OCI-LY1 (cell line): ENCODE results near the gene C22orf15.
"Not testable (repeated sequence)": the region's sequence is repeated elsewhere in the genome, so short reads cannot be mapped to it uniquely, and the experiment has no call there.

ENCODE experiments used
- H2AFZ ChIP-seq: fragments of 200-600 bp; sonication (generic), shearing (Covaris generic); 2 replicates; pipeline ENCODE4 v1.6.0; 2014; ENCODE audit warnings: antibody characterized with exemption, mild to moderate bottlenecking, low read length
- H3F3A ChIP-seq: fragments of 200-600 bp; sonication (generic), shearing (Covaris generic); 2 replicates; pipeline ENCODE4 v1.6.0; 2014; ENCODE audit warnings: mild to moderate bottlenecking, antibody characterized with exemption, low read length, moderate library complexity; ENCODE audit not compliant: insufficient read depth
- H3K27ac ChIP-seq: fragments of 200-600 bp; sonication (generic); 2 replicates; pipeline ENCODE4 v1.5.1; 2014; ENCODE audit warnings: low read length, mixed run types, mild to moderate bottlenecking, low read depth; ENCODE audit not compliant: poor library complexity, severe bottlenecking
- H3K27me3 ChIP-seq: fragments of 200-600 bp; sonication (generic); 2 replicates; pipeline ENCODE4 v1.6.0; 2014; ENCODE audit warnings: antibody characterized with exemption, mild to moderate bottlenecking, low read length, moderate library complexity; ENCODE audit not compliant: insufficient read depth
- H3K36me3 ChIP-seq: fragments of 200-600 bp; sonication (generic); 2 replicates; pipeline ENCODE4 v1.6.1; 2014; ENCODE audit warnings: mild to moderate bottlenecking, antibody characterized with exemption, low read length, moderate library complexity, mixed read lengths; ENCODE audit not compliant: insufficient read depth
- H3K4me1 ChIP-seq: fragments of 200-600 bp; sonication (generic); 2 replicates; pipeline ENCODE4 v1.5.1; 2014; ENCODE audit warnings: mild to moderate bottlenecking, low read length, moderate library complexity; ENCODE audit not compliant: insufficient read depth, severe bottlenecking
- H3K4me2 ChIP-seq: fragments of 200-600 bp; sonication (generic), shearing (Covaris generic); 2 replicates; pipeline ENCODE4 v1.6.1; 2014; ENCODE audit warnings: low read length
- H3K4me3 ChIP-seq: fragments of 200-600 bp; sonication (generic); 2 replicates; pipeline ENCODE4 v1.5.1; 2014; ENCODE audit warnings: low read length, low read depth, mild to moderate bottlenecking, mixed read lengths; ENCODE audit not compliant: poor library complexity, severe bottlenecking
- H3K79me2 ChIP-seq: fragments of 200-600 bp; shearing (Covaris generic); 2 replicates; pipeline ENCODE4 v1.6.1; 2016; ENCODE audit warnings: mixed run types, low read length, mixed read lengths; ENCODE audit not compliant: insufficient read depth
- H3K9ac ChIP-seq: fragments of 200-600 bp; sonication (generic), shearing (Covaris generic); 2 replicates; pipeline ENCODE4 v1.6.1; 2014; ENCODE audit warnings: mild to moderate bottlenecking, low read length, mixed read lengths
- H3K9me2 ChIP-seq: fragments of 200-600 bp; sonication (generic), shearing (Covaris generic); 2 replicates; pipeline ENCODE4 v1.6.1; 2014; ENCODE audit warnings: low read depth, mild to moderate bottlenecking, low read length, mixed read lengths
- H3K9me3 ChIP-seq: fragments of 200-600 bp; shearing (Covaris generic); 2 replicates; pipeline ENCODE4 v1.6.1; 2014; ENCODE audit warnings: low read length, mixed read lengths
- H4K20me1 ChIP-seq: fragments of 200-600 bp; sonication (generic), shearing (Covaris generic); 2 replicates; pipeline ENCODE4 v1.6.0; 2016; ENCODE audit warnings: mild to moderate bottlenecking, low read length; ENCODE audit not compliant: insufficient read depth
- EZH2 ChIP-seq: fragments of 200-600 bp; sonication (generic), shearing (Covaris generic); IDR thresholded peaks from 2 replicates; pipeline ENCODE4 v1.8.0; 2017; ENCODE audit warnings: borderline replicate concordance, mixed run types, mild to moderate bottlenecking, antibody characterized with exemption, low read length, moderate library complexity, mixed read lengths
- TF ChIP-seq, protein P1 (sequence below): fragments of 200-600 bp; sonication (generic), shearing (Covaris generic); IDR thresholded peaks from 2 replicates; pipeline ENCODE4 v1.5.1; 2017; ENCODE audit warnings: mild to moderate bottlenecking, antibody characterized with exemption, low read length, moderate library complexity, mixed read lengths

The C22orf15 gene

DNA sequence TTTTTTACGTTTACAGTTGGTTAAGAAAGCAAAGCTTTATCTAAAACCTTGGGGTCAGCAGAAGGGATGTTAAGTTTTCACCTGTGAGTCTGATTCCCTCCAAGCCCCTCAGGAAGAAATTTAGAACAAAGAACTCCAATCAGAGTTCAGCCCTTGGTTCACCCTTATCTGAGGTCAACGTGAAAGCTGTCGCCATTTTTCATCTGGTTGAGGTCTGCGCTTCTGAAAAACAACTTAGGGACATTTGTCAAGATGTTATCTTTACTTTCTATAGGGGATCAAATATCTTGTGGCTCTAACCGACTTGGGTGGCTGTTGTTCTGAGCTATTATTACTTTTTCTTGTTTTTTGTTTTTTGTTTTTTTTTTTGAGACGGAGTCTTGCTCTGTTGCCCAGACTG is 41.9 kb upstream of the C22orf15 start:
- Histone ChIP-seq H2AFZ (no peak overlapping the region), H3K36me3 (no peaks in the 10 kb centered on the region), H3K9me3 (no peaks in the 10 kb centered on the region), H3K4me2 (no peak overlapping the region), H3K27me3 (no peaks in the 10 kb centered on the region), H3K79me2 (no peaks in the 10 kb centered on the region), H4K20me1 (no peaks in the 10 kb centered on the region), H3K9me2 (no peaks in the 10 kb centered on the region), H3K4me3 (no peak overlapping the region), H3K4me1 (peaks cover 12% of the 10 kb centered on the region), H3K9ac (no peak overlapping the region), H3F3A (no peaks in the 10 kb centered on the region), H3K27ac (no peak overlapping the region)
- TF ChIP-seq EZH2 = no peak
- TF ChIP-seq, protein P1, sequence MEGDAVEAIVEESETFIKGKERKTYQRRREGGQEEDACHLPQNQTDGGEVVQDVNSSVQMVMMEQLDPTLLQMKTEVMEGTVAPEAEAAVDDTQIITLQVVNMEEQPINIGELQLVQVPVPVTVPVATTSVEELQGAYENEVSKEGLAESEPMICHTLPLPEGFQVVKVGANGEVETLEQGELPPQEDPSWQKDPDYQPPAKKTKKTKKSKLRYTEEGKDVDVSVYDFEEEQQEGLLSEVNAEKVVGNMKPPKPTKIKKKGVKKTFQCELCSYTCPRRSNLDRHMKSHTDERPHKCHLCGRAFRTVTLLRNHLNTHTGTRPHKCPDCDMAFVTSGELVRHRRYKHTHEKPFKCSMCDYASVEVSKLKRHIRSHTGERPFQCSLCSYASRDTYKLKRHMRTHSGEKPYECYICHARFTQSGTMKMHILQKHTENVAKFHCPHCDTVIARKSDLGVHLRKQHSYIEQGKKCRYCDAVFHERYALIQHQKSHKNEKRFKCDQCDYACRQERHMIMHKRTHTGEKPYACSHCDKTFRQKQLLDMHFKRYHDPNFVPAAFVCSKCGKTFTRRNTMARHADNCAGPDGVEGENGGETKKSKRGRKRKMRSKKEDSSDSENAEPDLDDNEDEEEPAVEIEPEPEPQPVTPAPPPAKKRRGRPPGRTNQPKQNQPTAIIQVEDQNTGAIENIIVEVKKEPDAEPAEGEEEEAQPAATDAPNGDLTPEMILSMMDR = no peak

DNA sequence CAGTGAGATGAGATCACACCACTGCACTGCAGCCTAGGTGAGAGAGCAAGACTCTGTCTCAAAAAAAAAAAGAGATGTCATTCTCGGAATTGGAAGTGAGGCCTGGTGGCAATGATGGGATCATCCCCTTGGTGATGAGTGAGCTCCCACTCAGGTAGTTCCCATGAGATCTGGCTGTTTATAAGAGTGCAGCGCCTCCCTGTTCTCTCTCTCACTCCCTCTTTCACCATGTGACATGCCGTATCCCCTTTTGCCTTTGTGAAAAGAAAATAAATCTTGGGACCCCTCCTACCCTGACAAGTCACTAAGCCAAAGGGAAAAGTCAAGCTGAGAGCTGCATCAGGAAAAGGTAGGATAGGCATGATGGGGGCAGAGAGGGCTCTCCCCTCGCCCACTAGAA is 40.6 kb upstream of the C22orf15 start:
- Histone ChIP-seq H3K4me3 (no peak overlapping the region), H3K4me1 (peaks cover 4% of the 10 kb centered on the region), H3K9me2 (no peaks in the 10 kb centered on the region), H4K20me1 (no peaks in the 10 kb centered on the region), H3K27ac (no peak overlapping the region), H3K9ac (no peak overlapping the region), H3K9me3 (no peaks in the 10 kb centered on the region), H2AFZ (no peak overlapping the region), H3K36me3 (no peaks in the 10 kb centered on the region), H3K79me2 (no peaks in the 10 kb centered on the region), H3K27me3 (no peaks in the 10 kb centered on the region), H3F3A (no peaks in the 10 kb centered on the region), H3K4me2 (no peak overlapping the region)
- TF ChIP-seq, protein P1 = no peak
- TF ChIP-seq EZH2 = no peak

DNA sequence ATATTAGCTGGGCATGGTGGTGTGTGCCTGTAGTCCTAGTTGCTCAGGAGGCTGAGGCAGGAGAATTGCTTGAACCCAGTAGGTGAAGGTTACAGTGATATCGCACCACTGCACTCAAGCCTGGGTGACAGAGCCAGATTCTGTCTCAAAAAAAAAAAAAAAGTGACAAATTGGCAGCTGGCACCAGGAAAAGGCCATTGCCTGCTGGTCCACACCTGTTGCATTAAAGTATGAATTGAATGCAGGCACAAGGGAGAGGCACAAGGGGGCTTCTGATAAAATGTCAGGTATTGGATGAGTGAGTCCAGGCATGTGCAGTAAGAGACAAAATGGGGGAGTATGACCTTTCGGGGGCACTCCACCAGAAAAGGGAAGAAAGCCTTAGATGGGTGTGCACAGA is 40.1 kb upstream of the C22orf15 start:
- Histone ChIP-seq H3K4me3 (no peak overlapping the region), H3K36me3 (no peaks in the 10 kb centered on the region), H3K4me1 (no peaks in the 10 kb centered on the region), H2AFZ (no peak overlapping the region), H3K27ac (no peak overlapping the region), H3K9ac (no peak overlapping the region), H3K9me3 (no peaks in the 10 kb centered on the region), H3K4me2 (no peak overlapping the region), H3F3A (no peaks in the 10 kb centered on the region), H3K79me2 (no peaks in the 10 kb centered on the region), H4K20me1 (no peaks in the 10 kb centered on the region), H3K9me2 (no peaks in the 10 kb centered on the region), H3K27me3 (no peaks in the 10 kb centered on the region)
- TF ChIP-seq, protein P1 = no peak
- TF ChIP-seq EZH2 = no peak

DNA sequence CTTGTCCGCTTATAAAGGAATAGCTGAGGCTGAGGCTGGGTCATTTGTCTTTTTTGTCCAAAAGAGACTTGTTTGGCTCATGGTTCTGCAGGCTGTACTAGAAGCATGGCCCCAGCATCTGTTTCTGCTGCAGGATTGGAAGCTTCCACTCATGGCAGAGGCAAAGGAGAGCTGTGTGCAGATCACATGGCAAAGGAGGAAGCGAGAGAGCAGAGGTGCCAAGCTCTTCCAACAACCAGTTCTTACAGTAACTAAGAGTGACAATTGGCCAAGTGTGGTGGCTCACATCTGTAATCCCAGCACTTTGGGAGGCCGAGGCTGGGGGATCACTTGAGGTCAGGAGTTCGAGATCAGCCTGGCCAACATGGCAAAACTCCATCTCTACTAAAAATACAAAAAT is 34.7 kb upstream of the C22orf15 start:
- not testable (repeated sequence) for H3K9ac ChIP-seq, H4K20me1 ChIP-seq, H3K4me2 ChIP-seq, H3K27me3 ChIP-seq, H3K9me2 ChIP-seq, H3K4me1 ChIP-seq, H3K9me3 ChIP-seq, H3K4me3 ChIP-seq, H3K27ac ChIP-seq, H2AFZ ChIP-seq, H3K36me3 ChIP-seq, H3K79me2 ChIP-seq, H3F3A ChIP-seq
